ENCODE results near the gene ATXN1. TPM values are rescaled to one million over a fixed set of nuclear protein-coding genes. Genes with fewer than 3 reads are reported as not detected.

Gene ATXN1
- polyA plus RNA-seq, 2 of the 4 experiments (the other 2 are of a cell fraction) = 2.9 to 8.3 TPM

GRCh38 chr6:16700916-16701234 lies 60.4 kb downstream of the ATXN1 start:
- WGBS (ENCODE audit: missing lambda C conversion rate) = 91% methylated on average over 5 of the region's 5 CpGs
- no peak for ATAC-seq
- Histone ChIP-seq H3K4me2 (no peak overlapping the region), H3K4me1 (peaks cover 43% of the 10 kb centered on the region), H3K27ac (peak overlapping the region in 1 of 2 experiments; percentile 76; a peak in 1 of 6 replicates), H3K4me3 (no peak overlapping the region), H3K9me3 (no peaks in the 10 kb centered on the region)
- TF ChIP-seq ATOH8 (CRISPR knock-in tag; IDR thresholded peaks at IDR 0.05; ENCODE audit: low read depth) (no peak), FOSL2 (IDR thresholded peaks at IDR 0.05) (no peak), FOSL2 (CRISPR knock-in tag; IDR thresholded peaks at IDR 0.05) (no peak), HEYL (CRISPR knock-in tag; IDR thresholded peaks at IDR 0.05) (no peak), JUN (IDR thresholded peaks at IDR 0.05) (no peak), EP300 (IDR thresholded peaks at IDR 0.05) (no peak), KDM5A (IDR thresholded peaks at IDR 0.05) (no peak), MAFK (IDR thresholded peaks at IDR 0.05; ENCODE audit: partially characterized antibody) (no peak), SMC3 (IDR thresholded peaks at IDR 0.05) (no peak), NR3C1 (IDR thresholded peaks at IDR 0.05) (no peak), CHD2 (IDR thresholded peaks at IDR 0.05; ENCODE audit: low read length, partially characterized antibody) (no peak), HDAC2 (IDR thresholded peaks at IDR 0.05) (no peak), RFX5 (IDR thresholded peaks at IDR 0.05) (no peak), CHD4 (IDR thresholded peaks at IDR 0.05; ENCODE audit: borderline replicate concordance) (no peak), POLR2AphosphoS2 (conservative IDR thresholded peaks at IDR 0.05; ENCODE audit: low read length) (no peak), EHF (CRISPR knock-in tag; IDR thresholded peaks at IDR 0.05) (no peak)
- TF ChIP-seq, protein P1, sequence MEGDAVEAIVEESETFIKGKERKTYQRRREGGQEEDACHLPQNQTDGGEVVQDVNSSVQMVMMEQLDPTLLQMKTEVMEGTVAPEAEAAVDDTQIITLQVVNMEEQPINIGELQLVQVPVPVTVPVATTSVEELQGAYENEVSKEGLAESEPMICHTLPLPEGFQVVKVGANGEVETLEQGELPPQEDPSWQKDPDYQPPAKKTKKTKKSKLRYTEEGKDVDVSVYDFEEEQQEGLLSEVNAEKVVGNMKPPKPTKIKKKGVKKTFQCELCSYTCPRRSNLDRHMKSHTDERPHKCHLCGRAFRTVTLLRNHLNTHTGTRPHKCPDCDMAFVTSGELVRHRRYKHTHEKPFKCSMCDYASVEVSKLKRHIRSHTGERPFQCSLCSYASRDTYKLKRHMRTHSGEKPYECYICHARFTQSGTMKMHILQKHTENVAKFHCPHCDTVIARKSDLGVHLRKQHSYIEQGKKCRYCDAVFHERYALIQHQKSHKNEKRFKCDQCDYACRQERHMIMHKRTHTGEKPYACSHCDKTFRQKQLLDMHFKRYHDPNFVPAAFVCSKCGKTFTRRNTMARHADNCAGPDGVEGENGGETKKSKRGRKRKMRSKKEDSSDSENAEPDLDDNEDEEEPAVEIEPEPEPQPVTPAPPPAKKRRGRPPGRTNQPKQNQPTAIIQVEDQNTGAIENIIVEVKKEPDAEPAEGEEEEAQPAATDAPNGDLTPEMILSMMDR (IDR thresholded peaks at IDR 0.05) = no peak
- TF ChIP-seq, protein P2, sequence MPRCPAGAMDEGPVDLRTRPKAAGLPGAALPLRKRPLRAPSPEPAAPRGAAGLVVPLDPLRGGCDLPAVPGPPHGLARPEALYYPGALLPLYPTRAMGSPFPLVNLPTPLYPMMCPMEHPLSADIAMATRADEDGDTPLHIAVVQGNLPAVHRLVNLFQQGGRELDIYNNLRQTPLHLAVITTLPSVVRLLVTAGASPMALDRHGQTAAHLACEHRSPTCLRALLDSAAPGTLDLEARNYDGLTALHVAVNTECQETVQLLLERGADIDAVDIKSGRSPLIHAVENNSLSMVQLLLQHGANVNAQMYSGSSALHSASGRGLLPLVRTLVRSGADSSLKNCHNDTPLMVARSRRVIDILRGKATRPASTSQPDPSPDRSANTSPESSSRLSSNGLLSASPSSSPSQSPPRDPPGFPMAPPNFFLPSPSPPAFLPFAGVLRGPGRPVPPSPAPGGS (IDR thresholded peaks at IDR 0.05) = no peak
- TF ChIP-seq, protein P3, sequence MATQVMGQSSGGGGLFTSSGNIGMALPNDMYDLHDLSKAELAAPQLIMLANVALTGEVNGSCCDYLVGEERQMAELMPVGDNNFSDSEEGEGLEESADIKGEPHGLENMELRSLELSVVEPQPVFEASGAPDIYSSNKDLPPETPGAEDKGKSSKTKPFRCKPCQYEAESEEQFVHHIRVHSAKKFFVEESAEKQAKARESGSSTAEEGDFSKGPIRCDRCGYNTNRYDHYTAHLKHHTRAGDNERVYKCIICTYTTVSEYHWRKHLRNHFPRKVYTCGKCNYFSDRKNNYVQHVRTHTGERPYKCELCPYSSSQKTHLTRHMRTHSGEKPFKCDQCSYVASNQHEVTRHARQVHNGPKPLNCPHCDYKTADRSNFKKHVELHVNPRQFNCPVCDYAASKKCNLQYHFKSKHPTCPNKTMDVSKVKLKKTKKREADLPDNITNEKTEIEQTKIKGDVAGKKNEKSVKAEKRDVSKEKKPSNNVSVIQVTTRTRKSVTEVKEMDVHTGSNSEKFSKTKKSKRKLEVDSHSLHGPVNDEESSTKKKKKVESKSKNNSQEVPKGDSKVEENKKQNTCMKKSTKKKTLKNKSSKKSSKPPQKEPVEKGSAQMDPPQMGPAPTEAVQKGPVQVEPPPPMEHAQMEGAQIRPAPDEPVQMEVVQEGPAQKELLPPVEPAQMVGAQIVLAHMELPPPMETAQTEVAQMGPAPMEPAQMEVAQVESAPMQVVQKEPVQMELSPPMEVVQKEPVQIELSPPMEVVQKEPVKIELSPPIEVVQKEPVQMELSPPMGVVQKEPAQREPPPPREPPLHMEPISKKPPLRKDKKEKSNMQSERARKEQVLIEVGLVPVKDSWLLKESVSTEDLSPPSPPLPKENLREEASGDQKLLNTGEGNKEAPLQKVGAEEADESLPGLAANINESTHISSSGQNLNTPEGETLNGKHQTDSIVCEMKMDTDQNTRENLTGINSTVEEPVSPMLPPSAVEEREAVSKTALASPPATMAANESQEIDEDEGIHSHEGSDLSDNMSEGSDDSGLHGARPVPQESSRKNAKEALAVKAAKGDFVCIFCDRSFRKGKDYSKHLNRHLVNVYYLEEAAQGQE (IDR thresholded peaks at IDR 0.05) = no peak
- POLR2A ChIA-PET = no interaction called here
- CTCF ChIA-PET = interaction anchor here (0.7 to 1.7 kb wide), 4 partner anchors 19 to 187 kb away, joined by 3 to 5 read pairs (median 3); no protein-coding TSS in a partner anchor
- FAIRE-seq = no peak
- no peak for DNase-seq (ENCODE audit: low read depth in 1 of 2, low spot score in 1 of 2)

- Histone ChIP-seq H3K4me3 (no peak overlapping the region), H3K27ac (peak overlapping the region; percentile 57 to 76; a peak in 4 of 6 replicates), H3K4me2 (peak overlapping the region; percentile 66; the same call in 1 of the 3 replicates), H3K9me3 (no peaks in the 10 kb centered on the region), H3K4me1 (peaks cover 43% of the 10 kb centered on the region)
- CTCF ChIA-PET = interaction anchor here (1.1 to 1.7 kb wide), 3 partner anchors 74 to 186 kb away, joined by 3 to 5 read pairs (median 3); no protein-coding TSS in a partner anchor
- POLR2A ChIA-PET = no interaction called here
- ATAC-seq (no peak), FAIRE-seq (no peak), DNase-seq (ENCODE audit: low read depth in 1 of 2, low spot score in 1 of 2) (no peak)
- WGBS (ENCODE audit: missing lambda C conversion rate) = 83% methylated on average over 13 of the region's 13 CpGs
- TF ChIP-seq MAX (IDR thresholded peaks at IDR 0.05) = no peak
- TF ChIP-seq TP53 (CRISPR knock-in tag; IDR thresholded peaks at IDR 0.05) = no peak
- TF ChIP-seq, protein P2 (IDR thresholded peaks at IDR 0.05) = no peak
- no peak for TF ChIP-seq CBX8 (IDR thresholded peaks at IDR 0.05)
- TF ChIP-seq HOXB13 (CRISPR knock-in tag; IDR thresholded peaks at IDR 0.05; ENCODE audit: low read depth) = no peak
- TF ChIP-seq ATOH8 (CRISPR knock-in tag; IDR thresholded peaks at IDR 0.05; ENCODE audit: low read depth) = no peak
- no peak for TF ChIP-seq SMC3 (IDR thresholded peaks at IDR 0.05)
- TF ChIP-seq ZFP36 (IDR thresholded peaks at IDR 0.05; ENCODE audit: borderline replicate concordance, partially characterized antibody) = no peak
- TF ChIP-seq TFCP2L1 (CRISPR knock-in tag; IDR thresholded peaks at IDR 0.05) = no peak
- TF ChIP-seq FOXS1 (CRISPR knock-in tag; IDR thresholded peaks at IDR 0.05) = no peak
- TF ChIP-seq KDM5A (IDR thresholded peaks at IDR 0.05) = no peak
- TF ChIP-seq RFX5 (IDR thresholded peaks at IDR 0.05) = no peak
Observed at GRCh38 chr6:16700202-16700915, 60.9 kb downstream of the ATXN1 start.
